DOHH2 (cell line): Measurements from ENCODE around the gene DMBT1.

Experiments
- EZH2phosphoT487 ChIP-seq: fragments of 200-600 bp; sonication (generic); IDR thresholded peaks from 2 replicates; pipeline ENCODE4 v1.6.1; 2017; ENCODE audit warnings: borderline replicate concordance, mild to moderate bottlenecking, antibody characterized with exemption, low read length, moderate library complexity, mixed read lengths
- TF ChIP-seq, protein P1 (sequence below): fragments of 200-600 bp; sonication (generic); IDR thresholded peaks from one replicate; pipeline ENCODE4 v1.5.1; 2014; ENCODE audit warnings: antibody characterized with exemption, mild to moderate bottlenecking, low read depth, low read length; ENCODE audit not compliant: poor library complexity, severe bottlenecking

DNA sequence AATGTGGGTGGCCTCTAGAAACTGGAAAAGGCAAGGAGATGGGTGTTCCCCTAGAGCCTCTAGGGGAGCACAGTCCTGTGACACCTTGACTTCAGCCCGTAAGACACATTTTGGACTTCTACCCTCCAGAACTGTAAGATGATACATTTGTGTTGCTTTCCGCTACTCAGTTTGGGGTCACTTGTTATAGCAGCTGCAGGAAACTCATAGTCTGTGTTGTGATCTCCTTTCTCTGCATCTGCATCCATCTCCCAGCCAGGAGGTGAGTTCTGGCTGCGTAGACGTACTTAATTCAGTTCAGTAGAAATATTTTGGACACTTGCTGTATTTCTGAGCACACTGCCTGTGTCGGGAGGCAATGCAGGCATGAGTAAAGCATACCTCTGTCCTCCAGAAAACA, 29.3 kb upstream of the DMBT1 start:
- TF ChIP-seq, protein P1, sequence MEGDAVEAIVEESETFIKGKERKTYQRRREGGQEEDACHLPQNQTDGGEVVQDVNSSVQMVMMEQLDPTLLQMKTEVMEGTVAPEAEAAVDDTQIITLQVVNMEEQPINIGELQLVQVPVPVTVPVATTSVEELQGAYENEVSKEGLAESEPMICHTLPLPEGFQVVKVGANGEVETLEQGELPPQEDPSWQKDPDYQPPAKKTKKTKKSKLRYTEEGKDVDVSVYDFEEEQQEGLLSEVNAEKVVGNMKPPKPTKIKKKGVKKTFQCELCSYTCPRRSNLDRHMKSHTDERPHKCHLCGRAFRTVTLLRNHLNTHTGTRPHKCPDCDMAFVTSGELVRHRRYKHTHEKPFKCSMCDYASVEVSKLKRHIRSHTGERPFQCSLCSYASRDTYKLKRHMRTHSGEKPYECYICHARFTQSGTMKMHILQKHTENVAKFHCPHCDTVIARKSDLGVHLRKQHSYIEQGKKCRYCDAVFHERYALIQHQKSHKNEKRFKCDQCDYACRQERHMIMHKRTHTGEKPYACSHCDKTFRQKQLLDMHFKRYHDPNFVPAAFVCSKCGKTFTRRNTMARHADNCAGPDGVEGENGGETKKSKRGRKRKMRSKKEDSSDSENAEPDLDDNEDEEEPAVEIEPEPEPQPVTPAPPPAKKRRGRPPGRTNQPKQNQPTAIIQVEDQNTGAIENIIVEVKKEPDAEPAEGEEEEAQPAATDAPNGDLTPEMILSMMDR = no peak
- no peak for TF ChIP-seq EZH2phosphoT487
